Activated CD8-positive, alpha-beta memory T cell treated with anti-CD3 and anti-CD28 coated beads, Interleukin-2, amount 50 U/mL, for 1 hour (primary cell): Measurements from ENCODE around the gene DIDO1.

Source experiments
- DNase-seq: peaks from one replicate; pipeline ENCODE4 v3.0.0-alpha.2; 2020; ENCODE audit errors: extremely low read depth

The DIDO1 gene

DNA sequence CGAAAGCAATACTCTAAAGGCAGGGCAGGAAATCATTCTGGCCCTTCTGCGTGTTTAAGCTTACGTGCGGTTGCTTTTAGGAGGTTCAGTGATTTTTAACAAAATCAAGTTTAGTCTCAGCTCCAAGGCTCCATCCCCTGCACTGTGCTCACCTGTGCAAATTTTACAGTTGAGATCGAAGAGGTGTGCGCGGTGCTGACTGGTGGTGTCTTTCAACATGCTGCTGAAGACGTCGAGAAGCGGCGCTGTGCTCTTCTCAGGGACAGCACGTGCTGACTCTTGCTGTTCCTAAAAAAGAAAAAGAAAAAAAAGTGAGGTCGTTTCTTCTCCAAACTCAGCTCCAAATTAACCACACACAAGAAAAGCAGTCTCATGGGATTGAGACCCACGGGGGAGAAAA lies 32.0 kb downstream of the DIDO1 start:
- no peak for DNase-seq

DNA sequence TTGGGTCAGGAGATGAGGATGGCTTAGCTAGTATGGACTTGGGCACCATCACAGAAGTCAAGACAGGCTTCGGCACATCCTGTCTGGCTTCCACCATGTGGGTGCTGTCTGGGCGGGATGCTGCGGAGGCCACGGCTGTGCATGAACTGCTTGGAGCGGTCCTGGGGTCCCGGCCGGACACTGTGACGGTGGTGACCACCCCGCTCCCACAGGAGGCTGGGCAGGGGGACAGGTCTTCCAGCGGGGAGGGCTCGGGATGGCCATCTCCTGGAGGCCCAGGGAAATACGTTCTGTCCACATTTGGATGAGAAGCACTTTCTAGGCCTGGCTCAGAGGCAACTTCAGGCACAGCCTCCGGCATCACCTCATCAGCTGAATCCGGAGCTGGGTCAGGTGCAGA lies 32.6 kb downstream of the DIDO1 start:
- no peak for DNase-seq

DNA sequence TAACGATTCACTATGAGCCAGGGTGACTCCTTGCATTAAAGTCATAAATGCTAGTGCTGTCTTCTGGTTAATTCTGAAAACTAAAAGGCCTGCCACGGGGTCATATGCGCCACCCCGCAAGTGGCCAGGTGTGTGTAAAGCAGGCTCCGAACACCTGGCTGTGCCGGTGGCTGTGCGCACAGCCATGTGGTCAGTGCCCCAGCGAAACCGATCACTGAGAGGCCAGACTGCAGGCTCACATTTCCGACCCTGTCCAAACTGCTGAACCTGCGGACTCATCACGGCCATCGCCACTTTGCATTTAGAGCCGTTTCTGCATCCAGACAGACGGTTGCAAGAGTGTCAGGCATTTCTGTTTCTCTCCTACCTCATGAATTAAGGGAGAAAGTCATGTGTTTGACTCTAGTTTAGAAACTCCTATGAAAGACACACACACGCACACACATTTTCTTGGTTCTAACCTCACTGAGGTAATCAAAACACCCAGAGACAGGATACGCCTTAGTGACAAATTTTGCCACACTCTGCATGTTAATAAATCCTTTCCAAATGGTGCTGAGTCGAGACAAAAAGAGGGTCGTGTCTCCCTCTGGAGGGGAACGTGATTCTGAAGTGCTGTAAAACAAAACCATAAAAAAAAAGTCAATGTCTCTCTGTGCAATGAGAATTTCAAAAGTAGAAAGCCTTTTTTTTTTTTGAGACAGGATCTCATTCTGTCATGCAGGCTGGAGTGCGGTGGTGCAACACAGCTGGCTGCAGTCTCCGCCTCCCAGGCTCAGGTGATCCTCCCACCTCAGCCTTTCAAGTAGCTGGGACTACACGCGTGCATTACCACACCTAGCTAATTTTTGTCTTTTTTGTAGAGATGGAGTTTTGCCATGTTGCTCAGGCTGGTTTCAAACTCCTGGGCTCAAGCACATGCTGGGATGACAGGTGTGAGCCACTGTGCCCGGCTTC lies 33.7 kb downstream of the DIDO1 start:
- DNase-seq: no peak

DNA sequence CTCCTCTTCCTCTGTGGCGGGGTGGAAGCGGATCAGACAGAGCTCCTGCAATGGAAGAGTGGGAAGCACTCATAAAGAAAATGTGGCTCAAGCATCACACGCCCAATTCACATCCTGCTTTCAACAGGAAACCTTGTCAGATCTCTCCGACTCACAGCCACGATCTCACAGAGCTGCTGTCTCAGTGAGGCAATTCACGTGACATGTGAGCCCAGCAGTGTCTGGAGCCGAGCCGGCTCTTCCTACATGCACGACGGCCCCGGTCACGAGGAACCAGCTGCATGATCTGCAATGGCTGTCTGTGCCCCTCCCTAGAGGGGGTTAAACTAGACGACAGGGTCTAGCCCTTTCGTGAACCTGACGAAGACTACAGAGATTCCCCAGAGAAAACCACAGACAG lies 35.2 kb downstream of the DIDO1 start:
- no peak for DNase-seq

DNA sequence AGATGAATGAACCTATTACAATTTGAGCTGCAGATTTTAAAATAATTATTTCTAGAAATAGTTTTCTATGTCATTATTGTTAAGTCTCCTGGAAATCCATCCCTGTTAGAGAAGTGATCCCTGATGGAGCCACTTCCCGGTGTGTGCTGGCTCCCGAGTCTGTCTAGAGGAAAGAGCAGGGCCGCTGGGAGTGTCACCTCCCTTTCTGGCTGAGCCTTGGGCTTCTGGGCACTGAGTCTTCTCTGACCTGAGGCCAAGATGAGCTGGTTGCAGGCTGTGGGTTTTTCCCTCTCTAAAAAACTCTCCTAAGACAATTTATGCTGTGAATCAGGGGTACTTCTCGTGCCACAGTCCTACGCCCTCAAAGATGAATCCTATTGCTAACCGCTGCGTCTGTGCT lies 35.9 kb downstream of the DIDO1 start:
- no peak for DNase-seq

DNA sequence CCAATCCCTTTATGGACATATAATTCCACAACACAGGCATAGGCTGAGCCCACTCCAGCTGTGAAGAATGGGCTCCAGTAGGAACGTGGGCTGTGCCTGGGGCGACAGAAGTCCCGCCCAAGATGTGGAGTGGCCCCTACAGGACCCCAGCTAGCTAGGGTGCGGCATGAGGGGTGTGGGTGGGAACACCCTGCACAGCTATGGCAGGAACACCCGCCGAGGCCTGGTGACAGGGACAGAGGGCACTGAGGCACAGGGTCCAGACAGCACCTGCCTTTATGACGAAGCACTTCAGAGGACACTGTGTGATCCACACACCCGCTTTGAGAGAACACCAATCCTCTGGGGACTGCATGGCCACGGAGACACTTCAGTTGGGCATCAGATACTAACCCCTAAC lies 36.4 kb downstream of the DIDO1 start:
- no peak for DNase-seq

DNA sequence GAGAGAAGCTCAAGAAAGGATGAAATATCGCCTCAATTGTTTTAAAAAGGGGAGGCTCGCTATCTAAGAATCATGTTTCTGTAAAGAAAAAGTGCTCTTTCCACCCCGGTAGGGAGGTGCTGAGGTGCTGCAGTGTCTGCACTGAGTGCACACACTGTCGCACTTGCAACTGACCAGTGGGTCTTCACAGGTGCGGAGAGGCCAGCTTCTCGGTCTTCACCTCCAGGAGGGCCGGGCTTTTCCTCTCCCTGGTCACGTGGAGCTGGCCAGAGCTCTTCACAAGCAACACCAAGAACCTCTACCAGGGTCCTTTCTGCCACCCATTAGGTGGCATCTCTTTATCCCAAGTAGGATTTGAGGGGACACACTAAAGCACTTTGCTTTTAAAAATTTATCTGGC lies 36.9 kb downstream of the DIDO1 start:
- DNase-seq: no peak

DNA sequence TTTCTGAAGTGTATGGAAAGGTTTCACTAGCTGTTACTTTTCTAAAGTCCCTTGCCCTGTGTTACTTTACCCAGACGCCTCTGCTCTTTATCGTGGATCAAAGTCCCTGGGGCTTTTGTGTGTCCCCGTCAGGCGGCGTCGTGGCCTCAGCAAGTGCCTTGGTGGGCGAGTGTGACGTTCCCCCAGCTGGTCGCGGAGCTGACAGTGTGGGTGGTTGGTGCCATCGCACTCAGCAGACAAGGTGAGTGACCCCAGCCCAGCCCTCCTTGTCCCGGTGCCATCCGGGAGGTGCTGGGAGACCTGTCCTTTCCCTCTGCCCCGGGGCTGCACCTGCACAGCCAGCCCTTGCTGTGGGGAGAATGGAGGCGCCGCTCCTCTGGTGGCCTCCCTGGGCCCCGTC lies 37.4 kb downstream of the DIDO1 start:
- no peak for DNase-seq

DNA sequence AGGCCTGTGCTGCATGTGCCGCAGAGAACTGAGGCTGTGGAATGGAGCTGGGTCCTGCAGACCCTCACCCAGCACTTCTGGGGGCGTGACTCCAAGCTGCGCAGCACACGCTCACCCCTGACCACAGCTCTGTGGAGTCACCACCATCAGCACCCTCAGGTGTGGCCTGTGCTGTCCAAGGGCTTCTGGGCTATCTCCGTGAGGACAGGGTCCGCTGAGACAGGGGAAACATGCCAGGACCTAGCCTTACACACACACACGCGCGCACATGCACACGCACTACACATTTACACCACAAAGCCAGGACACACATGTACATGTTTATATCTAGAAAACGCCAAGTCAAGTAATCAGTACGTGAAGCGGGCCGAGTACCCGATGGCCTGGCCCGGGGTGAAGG lies 37.9 kb downstream of the DIDO1 start:
- DNase-seq: no peak

DNA sequence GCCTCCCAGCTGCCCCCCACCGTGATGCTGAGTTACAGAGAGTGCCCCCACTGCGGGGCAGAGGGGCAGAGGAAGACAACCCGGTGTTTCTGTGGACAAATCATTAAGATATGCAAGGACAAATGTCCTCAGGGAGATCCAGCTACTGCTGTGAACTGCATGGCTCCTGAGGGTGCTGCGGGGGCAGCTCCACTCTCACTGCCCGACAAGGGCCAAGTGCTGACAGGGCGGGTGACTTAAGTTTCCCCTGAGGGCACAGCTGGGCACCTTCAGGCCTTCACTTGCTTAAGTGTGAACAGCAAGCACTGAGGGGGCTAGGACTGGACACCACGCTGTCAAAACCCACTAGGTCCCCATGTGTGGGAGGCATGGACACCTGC lies 38.5 kb downstream of the DIDO1 start:
- DNase-seq: no peak

DNA sequence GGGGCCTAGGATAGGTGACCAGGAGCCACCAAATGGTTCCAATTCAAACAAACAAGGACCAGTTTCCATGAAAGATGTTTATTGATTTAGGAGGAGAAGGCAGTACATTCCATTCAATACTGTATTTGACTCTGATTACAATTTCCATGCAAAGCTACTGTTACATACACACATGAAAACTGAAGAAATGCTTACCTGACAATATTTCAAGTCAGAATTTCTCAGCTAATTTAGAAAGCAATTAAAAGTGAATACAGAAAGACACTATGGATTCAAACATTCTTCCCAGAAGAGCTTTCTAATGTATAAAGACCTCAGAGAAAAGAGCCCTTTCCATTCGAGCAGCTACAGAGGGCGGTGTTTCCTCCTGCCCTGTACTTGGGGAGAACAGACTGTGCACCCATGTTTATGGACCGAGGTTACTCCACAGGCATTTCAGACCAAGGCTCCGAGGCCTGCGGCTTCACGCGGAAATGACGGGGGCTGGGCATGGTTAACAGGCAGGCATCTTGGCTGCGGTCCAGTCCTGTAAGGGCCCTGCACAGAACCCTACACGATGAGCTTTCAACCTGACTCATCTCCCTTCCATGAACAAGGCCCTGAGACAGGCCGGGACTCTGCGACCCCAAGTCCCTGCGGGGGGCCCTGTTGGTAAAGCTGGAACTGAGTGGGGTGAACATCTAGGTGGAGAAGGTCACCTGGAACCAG lies 39.0 kb downstream of the DIDO1 start:
- no peak for DNase-seq

DNA sequence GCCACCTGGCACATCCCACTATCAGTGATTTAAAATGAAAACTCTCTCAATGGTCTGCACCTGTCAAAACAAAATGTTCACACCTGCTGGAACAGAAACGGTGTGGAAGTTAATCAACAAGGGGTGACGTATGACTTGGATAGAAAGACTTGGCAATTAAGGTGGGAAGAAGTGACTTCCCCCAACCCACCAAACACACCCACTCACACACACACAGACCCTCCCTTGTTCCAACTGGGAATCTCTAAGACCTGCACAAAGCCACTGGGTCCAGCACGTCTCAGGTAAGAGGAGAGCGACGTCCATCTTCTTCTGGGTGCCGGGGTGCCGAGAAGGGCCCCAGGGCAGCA lies 39.6 kb downstream of the DIDO1 start:
- no peak for DNase-seq

DNA sequence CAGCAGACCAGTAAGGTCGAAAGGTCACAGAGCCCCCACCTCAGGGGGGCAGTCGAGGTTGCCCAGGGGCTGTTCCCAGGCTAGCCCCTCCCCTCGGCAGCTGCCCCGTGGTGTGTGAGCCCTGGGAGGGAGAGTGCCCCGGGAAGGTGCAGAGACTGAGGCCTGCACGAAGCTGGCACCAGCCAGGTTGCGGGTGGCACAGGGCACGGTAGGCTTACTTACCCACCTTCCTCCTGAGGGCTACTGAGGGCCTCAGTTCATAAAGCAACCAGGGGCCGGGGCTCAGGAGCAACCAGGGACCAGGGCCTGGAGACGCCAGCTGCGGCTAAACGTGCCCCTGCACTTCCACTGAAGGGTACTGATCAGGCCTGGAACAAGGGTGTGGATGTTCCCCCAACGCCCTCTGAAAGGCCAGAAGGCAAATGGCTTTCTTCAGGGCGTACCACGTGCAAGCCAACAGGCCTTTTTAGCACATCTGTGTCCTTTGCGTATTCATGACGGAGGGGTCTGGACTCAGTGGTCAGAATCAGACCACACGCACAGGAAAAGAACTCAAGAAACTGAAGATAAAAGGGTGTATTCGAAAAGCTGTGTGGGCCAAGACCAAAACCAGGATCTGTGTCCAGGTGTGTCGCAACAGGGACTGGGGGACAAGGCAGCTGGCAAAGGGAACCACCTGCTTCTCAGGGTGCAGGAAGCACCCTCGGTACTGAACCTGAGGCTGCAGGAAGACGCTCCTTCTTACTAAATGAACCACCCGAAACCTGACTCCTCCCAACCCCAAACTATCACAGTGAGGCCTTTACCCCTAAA lies 40.2 kb downstream of the DIDO1 start:
- no peak for DNase-seq

DNA sequence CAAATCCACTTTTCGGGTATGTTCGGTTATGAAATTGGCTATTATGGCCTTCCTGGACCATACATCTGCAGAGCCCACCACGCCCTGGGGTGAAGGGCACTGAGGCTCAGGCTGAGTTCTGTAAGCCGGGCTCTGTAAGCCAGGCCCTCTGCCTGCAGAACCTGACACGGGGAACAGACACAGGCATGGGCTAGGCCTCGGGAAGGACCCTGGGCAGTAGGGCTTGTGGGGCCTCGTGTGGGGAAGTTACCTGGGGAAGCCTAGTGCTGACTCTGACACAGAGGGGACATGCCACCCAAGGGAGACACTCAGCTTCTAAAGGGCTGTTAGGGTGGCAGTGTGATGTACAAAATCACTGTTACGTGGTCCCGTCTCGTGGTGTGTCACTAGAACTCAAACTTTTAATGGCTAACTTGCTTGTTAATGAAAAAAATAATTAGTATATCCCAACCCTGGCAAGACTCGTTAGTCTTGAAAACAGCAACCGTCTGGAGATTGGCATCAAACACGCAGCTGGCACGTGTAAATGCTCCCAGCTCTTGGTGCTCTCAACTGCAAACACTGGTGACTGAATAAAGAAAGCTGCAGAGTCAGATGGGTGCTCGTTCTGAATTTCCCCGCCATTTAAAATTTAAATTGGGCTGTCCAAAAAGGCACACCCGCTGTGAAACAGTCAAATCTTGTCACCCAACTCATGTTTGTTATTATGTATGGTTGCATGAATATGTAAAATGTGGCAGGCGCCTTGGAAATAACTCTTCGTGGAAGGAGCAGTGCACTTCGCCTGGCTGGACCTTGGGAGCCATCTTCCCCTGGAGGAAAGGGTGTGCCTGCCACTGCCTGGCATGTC lies 41.0 kb downstream of the DIDO1 start:
- no peak for DNase-seq

DNA sequence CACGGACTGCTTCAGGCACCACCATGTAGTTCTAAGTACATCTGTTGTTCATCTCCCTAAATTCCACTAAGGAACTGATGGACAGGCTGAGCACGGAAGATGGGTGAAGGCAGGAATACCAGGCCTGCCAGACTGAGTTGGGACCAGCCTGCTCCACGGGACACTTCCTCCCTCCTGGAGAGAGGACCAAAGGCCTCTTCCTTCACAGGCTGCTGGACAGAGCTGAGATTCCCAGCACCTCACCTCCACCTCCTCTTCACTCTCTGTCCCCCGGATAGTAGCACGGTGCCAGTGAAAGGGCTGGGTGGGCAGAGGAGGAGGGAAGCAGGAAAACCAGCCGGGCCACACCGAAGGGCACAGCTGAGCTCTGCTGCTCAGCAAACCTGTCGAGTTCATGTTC lies 41.7 kb downstream of the DIDO1 start:
- no peak for DNase-seq

DNA sequence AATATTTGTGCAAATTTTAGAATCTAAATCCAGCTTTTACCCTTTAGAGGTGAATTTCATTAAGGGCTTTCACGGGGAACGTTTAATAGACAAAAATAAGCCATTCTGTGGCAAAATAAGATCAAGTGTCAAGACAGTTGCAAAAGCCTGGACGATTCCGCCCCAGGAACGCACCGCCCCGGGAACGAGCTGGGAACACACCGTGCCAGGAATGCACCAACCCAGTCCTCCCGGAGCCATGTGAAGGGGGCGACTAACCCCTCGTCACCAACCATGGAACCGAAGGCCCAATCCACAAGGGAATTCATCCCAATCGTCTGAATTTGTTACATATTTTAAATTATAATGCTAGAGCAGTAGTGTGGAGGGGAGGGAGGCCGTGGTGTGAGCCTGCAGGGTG lies 43.9 kb downstream of the DIDO1 start:
- DNase-seq: no peak

DNA sequence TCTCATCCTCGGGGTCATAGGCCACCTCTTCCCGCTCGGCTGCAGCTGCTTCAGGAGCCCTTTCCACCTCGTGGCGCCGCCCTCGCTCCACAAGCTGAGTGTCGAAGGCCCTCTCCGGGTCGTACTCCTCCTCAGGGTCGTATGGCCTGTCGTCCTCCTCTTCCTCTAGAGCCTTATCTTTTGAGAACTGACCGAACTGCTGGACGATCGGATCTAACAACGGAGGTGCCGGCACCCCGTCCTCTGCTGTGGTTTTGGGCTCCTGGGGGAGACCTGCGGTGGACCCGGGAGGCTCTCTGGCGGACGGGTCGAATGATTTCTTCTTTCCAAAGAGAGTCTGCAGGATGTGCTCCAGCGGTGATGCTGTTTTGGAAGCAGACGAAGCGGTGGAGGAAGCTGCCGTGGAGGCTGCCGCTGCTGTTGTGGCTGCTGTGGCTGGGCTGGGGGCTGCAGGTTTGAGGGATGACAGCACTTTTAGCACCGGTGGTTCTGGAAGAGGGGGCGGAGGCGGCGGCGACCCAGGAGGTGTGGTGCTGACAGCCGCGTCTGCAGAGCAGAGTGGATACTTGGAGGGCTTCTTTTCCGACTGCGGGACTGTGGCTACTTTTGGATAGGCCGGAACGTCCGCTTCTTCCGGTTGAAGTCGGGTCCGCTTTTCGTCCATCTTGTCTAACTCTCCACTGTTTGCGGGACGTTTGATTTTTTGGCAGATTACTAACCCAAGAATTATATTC lies 44.5 kb downstream of the DIDO1 start:
- DNase-seq: no peak

DNA sequence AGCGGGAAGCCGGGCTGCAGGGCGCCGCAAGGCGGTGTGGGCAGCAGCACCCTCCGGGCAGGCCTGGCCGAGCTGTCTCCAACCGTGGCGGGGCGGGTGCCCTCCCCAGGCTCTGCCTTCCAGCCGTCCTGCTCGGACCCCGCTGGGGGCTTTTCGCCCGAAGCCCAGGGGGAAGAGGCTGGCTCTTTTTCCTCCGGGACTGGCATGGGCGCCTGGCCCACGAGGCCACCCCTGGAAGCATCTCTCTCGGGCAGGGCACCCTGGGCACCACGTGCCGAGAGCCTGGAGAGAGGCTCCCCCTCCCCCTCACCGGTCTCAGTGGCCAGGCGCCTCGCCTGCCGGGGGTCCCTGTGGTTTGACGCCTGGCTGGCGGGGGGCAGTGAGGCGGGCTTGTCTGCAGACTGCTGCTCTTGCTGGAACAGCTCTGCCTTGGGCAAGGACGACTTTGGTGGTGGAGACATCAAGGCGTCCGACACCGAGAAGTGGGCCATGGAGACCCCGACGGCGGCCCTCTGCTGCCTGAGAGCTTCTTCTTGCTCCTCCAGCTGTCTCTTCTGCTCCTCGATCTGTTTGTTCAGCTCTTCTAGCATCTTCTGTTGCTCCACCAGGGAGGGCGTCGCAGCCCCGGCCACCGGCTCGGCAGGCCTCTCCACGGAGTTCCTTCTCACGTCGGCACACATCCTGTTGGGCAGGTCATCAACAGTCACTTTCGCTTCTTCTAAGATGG lies 45.2 kb downstream of the DIDO1 start:
- no peak for DNase-seq

DNA sequence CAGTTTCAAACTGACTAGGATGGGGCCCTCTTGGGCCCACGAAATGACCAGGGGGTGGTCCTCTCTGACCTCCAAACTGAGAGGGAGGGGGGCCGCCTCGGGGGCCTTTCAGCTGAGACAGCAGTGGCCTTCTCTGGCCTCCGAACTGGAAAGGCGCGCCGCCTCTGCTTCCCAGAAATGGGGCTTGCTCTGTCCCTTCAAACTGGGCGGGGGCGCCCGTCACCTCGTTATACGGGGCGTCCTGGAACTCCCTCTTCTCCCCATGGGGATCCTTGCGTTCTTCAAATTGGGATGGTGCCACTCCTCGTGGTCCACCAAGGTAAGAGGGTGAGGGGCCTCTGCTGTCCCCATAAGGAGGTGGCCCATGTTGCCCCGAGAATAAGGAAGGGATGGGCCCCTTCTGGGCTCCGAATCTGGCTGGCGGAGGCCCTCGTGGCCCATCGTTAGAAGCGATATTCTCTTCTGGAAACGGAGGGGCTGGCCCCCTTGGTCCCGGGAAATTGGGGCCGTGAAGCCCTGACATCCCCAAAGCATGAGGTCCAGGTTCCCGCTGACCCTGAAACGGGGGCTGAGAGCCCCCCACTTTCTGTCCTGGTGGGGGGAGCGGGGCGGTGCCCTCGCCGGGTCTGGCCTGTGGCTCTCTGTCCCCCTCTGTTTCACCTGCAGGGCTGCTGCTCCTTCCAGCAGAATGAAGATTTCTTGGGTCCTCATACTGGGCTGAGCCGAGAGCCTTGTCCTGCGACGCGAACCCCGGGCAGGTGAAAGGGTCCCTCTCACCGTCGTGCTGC lies 46.0 kb downstream of the DIDO1 start:
- no peak for DNase-seq
